Measurements from ENCODE around the gene EIF5A. TPM values are rescaled to one million over a fixed set of nuclear protein-coding genes. Genes with fewer than 3 reads are reported as not detected.

The EIF5A gene
- total RNA-seq, 4 donors from 2014 or later, result 144 to 174 (median 153) TPM

GRCh38 chr17:7315570-7316235, 8.3 kb downstream of the EIF5A start:
- TF ChIP-seq, protein P1, sequence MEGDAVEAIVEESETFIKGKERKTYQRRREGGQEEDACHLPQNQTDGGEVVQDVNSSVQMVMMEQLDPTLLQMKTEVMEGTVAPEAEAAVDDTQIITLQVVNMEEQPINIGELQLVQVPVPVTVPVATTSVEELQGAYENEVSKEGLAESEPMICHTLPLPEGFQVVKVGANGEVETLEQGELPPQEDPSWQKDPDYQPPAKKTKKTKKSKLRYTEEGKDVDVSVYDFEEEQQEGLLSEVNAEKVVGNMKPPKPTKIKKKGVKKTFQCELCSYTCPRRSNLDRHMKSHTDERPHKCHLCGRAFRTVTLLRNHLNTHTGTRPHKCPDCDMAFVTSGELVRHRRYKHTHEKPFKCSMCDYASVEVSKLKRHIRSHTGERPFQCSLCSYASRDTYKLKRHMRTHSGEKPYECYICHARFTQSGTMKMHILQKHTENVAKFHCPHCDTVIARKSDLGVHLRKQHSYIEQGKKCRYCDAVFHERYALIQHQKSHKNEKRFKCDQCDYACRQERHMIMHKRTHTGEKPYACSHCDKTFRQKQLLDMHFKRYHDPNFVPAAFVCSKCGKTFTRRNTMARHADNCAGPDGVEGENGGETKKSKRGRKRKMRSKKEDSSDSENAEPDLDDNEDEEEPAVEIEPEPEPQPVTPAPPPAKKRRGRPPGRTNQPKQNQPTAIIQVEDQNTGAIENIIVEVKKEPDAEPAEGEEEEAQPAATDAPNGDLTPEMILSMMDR (IDR thresholded peaks at IDR 0.05; ENCODE audit: low read depth), result no peak

GRCh38 chr17:7317161-7317803, 9.9 kb downstream of the EIF5A start:
- TF ChIP-seq, protein P1 (IDR thresholded peaks at IDR 0.05; ENCODE audit: low read depth), result no peak

GRCh38 chr17:7318121-7318860, 10.9 kb downstream of the EIF5A start:
- TF ChIP-seq, protein P1 (IDR thresholded peaks at IDR 0.05; ENCODE audit: low read depth), result no peak

GRCh38 chr17:7321466-7321865, 14.0 kb downstream of the EIF5A start:
- TF ChIP-seq, protein P1 (IDR thresholded peaks at IDR 0.05; ENCODE audit: low read depth), result no peak

- TF ChIP-seq, protein P1 (IDR thresholded peaks at IDR 0.05; ENCODE audit: low read depth), result no peak
Observed at GRCh38 chr17:7322520-7323194, 15.2 kb downstream of the EIF5A start.

- TF ChIP-seq, protein P1 (IDR thresholded peaks at IDR 0.05; ENCODE audit: low read depth), result no peak
Observed at GRCh38 chr17:7323731-7324437, 16.5 kb downstream of the EIF5A start.

Data from subcutaneous adipose tissue (tissue), 4 donors.